GM21423 (cell line): ENCODE measurements around the gene TNC.

Experiments used
- ATAC-seq: cut with Tn5 transposase; IDR thresholded peaks from one replicate; pipeline ENCODE4 v1.9.1; 2021; ENCODE audit warnings: mild to moderate bottlenecking, moderate library complexity; ENCODE audit not compliant: unreplicated experiment

The TNC gene

DNA sequence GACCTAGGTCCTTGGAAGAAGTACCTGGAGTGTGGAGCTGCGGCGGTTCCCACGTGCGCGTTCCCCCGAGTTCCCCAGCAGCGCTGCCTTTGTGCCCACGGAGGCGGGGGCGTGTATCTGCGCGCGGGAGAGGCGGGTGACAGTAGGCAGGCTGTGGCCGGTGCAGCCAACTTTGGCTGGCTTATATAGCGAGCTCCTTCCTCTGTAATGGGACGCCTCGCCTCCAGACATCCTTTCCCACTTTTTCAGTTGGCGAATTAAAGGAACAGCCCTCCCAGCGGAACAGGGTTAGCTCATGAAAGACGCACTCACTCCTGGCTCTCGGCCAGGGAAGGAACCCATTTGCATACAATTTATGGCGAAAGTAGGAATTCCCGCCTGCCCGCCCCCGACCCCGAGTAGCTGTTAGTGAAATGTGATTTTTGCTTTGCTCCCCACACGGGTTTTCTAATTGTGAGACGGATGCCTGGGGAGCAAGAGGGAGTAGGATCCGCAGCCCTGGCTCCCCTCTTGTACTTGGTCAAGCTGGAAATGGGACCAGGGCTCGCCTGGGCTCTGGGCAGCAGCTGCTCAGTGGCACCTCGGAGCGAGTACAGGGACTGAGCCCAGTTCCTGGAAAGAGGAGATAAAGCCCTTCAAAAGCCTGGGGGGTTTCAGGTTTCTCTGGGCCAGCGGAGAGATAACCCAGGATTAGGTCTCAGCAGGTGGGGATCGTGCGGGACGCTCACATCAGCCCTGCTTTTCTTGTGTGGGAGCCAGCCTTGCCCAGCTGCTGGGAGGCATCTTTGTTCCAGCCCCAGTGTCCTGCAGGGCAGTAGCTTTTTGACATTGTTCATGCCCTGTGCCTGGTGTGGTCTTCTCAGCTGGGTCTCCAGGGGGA lies at the start of gene TNC:
Gene TNC, minus strand, starts transcription at position 159 of the 880 bp plus-strand sequence. CDS start 27,139 bp downstream, outside the sequence.
- no peak for ATAC-seq

- no peak for ATAC-seq
Observed at GRCh38 chr9:115167175-115167574, 49.2 kb upstream of the TNC start.

DNA sequence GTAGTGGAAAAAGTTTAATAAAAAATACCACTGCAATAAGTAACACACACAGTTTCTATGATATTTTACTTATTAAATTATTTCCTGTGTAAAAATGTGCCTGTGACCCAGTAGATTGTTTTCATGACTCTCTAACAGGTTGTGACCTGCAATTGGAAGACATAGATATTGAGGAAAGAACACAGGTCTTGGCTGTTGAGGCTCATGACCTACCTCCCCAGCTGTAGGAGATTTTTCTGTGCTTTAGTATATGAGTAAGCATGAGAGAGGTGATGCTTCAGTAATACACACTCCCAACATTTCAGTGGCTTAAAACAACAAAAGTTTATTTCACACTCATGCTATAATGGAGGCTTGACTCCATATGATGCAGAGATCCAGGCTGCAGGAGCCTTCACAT lies 47.3 kb upstream of the TNC start:
- ATAC-seq, result no peak

DNA sequence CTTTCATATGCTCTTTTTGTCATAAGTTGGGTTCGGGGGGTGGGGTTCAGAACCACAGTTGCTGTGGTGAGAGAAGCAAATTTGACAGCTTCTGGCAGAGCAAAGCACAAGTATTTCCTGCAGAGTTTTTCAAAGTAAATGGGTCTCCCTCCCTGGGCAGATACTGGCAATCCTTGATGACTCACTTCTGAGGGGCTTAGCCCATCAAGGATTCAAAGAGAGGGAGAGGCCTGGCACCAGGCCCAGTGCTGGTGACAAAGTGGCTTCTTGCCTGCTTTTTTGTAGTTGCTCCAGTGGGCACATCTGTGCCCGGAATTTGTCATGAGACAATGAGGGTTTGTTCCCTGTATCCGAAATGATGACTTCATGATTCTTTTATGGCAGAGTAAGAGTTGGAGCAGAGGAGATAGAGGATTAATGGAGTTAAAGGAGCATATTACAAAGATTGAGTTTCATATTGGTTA lies 46.6 kb upstream of the TNC start:
- ATAC-seq, result no peak

- ATAC-seq, result no peak
Observed at GRCh38 chr9:115162946-115163345, 45.0 kb upstream of the TNC start.

DNA sequence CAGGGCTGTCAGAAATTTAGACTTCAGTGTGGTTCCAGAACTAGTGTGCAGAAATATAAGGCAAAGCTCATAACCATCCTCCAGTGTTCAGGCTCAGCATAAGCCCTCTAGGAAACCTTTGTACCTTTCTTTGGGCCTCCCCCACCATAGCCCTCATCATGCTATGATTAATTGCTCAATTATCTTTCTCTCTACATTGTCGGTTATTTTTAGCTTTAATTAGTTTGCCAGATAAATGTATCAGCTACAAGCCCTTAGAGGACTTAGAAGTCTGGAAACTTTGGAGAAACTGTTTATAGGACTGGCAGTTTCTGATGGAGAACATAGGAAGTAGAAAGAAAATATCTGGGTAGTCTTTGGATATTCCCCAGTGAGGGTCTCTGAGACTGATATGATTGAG lies 43.5 kb upstream of the TNC start:
- ATAC-seq, result no peak

DNA sequence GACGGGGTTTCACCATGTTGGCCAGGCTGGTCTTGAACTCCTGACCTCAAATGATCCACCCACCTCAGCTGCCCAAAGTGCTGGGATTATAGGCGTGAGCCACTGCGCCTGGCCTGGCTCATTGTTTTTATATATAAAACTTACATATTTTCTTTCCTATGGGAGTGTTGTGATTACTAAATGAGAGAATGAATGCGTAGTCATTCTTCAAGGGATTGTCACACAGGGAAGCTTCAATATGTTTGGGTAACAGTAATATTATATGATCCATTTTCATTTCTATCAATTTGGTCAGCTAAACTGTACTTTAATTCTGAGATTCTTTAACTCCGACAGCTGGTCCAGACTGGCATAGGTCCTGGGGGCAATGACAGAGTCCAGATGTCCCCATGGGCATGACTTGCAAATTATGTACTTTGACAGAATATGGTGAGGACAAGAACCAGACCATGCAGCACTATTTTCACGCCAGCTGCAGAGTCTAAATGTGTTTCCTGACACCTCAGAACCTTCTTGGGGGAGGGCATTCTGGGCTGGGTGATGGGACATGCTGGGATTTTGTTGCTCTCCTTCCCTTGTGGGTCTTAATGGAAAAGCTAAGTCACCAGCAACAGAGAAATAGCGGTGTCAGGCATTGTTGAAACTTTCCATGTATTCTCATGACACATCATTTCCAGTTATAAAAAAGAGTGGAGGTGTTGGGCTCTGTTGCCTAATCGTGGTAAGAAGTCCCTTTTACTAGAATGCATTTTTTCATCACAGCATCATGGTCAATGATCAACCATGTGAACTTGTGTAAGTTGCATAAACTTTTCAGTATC lies 40.9 kb upstream of the TNC start:
- ATAC-seq, result no peak

DNA sequence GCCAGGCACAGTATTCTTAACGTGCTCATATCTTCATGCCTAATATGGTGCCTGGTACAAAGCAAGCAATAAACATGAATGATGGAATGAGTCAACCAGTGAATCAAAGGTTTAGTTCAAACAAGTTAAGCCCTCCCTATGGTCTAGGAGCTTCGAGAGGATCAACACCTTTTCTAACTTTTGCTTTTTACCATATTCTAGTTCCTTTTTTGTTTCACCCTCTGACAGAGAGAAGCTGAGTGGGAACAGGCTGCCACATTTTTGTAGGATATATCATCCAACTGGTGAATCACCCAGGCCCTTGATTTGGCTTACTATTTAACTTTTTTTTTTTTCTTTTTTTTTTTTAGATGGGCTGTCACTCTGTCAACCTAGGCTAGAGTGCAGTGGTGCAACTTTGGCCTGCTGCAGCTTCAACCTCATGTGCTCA lies 39.3 kb upstream of the TNC start:
- ATAC-seq, result no peak

- ATAC-seq, result no peak
Observed at GRCh38 chr9:115155037-115155436, 37.1 kb upstream of the TNC start.

DNA sequence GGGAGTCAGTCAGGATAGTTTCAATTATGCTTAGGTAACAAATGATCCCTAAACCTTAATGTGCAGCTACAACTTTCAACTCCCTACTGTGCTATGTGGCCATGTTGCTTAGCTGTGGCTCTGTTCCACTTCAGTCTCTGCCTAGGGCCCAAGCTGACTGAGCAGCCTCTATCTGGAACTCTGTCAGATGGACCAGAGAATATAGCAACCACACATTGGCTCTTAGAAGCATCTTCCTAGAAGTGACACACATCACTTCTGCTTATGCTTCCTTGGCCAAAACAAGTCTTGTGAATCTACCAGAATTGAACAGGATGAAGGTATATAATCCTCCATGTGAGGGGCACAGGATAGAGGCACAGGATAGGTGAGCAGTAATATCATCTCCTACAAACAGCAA lies 36.7 kb upstream of the TNC start:
- ATAC-seq, result no peak

DNA sequence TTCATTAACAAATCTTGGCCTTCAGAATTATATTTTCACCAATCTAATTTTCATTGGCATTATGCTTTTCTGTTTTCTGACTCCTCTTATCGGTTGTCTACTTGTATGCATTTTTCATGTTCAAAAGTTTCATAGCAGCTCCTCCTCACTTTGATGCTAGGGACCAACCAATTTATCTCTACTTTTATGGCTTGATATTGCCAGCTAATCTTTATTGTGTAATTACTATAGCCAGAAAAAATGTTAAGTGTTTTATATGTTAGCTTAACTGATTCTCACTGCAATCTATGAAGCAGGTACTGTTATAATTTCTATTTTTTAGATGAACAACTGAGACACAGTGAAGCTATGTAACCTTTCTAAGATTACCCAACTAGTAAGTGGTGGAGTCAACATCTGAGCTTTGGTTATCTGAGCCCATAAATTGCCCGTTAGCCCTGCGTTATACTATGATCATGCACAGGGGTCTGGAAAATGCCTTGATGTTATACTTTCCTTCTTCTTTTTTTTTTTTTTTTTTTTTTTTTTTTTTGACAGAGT lies 34.4 kb upstream of the TNC start:
- no peak for ATAC-seq

GRCh38 chr9:115148721-115149120 lies 30.8 kb upstream of the TNC start:
- ATAC-seq, result no peak

- ATAC-seq, result no peak
Observed at GRCh38 chr9:115146581-115147021, 28.6 kb upstream of the TNC start.

- no peak for ATAC-seq
Observed at GRCh38 chr9:115144706-115145105, 26.7 kb upstream of the TNC start.

- no peak for ATAC-seq
Observed at GRCh38 chr9:115143689-115144088, 25.7 kb upstream of the TNC start.

- no peak for ATAC-seq
Observed at GRCh38 chr9:115142517-115143270, 24.7 kb upstream of the TNC start.

- ATAC-seq, result no peak
Observed at GRCh38 chr9:115142090-115142489, 24.1 kb upstream of the TNC start.

GRCh38 chr9:115141612-115142011 lies 23.7 kb upstream of the TNC start:
- no peak for ATAC-seq

GRCh38 chr9:115138151-115138550 lies 20.2 kb upstream of the TNC start:
- ATAC-seq, result no peak

GRCh38 chr9:115137526-115137925 lies 19.6 kb upstream of the TNC start:
- ATAC-seq, result no peak
